Ovary (tissue), 3 donors: Measurements from ENCODE around the gene GIMAP8.

Experiments
- EP300 ChIP-seq: sonication (generic); formaldehyde crosslinking; IDR thresholded peaks from one replicate; pipeline ENCODE4 v1.6.1; 2017; ENCODE audit warnings: antibody characterized with exemption
- POLR2A ChIP-seq: fragments of 450-650 bp; IDR thresholded peaks from one replicate; pipeline ENCODE4 v1.6.1; 2017; ENCODE audit warnings: antibody characterized with exemption, mild to moderate bottlenecking, moderate library complexity
- TF ChIP-seq, protein P1 (sequence below), 3 donors: fragments of 450-650 bp in 2 of 3; fragments of 200-600 bp in 1 of 3; IDR thresholded peaks; one replicate each; pipeline versions ENCODE4 v1.5.1 to v1.8.0; 2016 to 2022; ENCODE audit warnings: antibody characterized with exemption in 3 of 3, mild to moderate bottlenecking in 1 of 3
- donor health status: DM: no; HTN: no; CAD: no.

DNA sequence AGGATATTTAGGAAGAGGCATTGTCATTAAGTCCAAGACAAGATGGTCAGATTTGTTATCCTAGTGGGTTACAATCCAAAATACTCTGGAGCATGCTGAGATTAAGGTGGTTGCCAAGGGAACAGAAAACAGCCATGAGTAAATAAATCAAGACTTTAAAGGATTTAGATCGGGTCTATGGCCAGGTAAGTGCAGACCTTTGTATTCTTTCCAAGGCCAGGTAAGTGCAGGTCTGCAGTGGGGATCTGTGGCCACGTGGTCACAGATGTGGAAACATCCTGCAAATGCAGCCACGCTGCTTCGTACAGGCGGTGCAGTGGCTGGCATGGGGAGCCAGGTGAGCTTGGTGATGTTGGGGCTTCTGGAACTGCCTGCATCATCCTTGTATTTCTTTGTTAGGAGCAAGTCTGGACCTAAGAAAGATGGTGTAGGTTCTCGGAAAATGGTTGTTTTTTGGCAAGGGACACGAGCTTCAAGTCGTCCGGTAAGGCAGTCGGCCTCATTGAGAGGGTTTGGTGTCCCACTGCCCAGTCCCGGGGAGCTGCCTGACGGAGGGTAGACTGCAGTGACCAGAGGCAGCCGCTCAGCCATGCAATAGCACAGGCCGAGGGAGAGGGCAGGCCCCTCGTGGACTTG lies 49.5 kb upstream of the GIMAP8 start:
- TF ChIP-seq, protein P1, sequence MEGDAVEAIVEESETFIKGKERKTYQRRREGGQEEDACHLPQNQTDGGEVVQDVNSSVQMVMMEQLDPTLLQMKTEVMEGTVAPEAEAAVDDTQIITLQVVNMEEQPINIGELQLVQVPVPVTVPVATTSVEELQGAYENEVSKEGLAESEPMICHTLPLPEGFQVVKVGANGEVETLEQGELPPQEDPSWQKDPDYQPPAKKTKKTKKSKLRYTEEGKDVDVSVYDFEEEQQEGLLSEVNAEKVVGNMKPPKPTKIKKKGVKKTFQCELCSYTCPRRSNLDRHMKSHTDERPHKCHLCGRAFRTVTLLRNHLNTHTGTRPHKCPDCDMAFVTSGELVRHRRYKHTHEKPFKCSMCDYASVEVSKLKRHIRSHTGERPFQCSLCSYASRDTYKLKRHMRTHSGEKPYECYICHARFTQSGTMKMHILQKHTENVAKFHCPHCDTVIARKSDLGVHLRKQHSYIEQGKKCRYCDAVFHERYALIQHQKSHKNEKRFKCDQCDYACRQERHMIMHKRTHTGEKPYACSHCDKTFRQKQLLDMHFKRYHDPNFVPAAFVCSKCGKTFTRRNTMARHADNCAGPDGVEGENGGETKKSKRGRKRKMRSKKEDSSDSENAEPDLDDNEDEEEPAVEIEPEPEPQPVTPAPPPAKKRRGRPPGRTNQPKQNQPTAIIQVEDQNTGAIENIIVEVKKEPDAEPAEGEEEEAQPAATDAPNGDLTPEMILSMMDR (IDR thresholded peaks at IDR 0.05) = no peak
- no peak for TF ChIP-seq POLR2A
- no peak for TF ChIP-seq EP300
